ENCODE data around the gene NXT1.

GRCh38 chr20:23340524-23340923, 10.1 kb upstream of the NXT1 start:
- no peak for TF ChIP-seq POLR2AphosphoS5 (IDR thresholded peaks at IDR 0.05; ENCODE audit: low read depth, low read length)
- TF ChIP-seq POLR2A (IDR thresholded peaks at IDR 0.05; ENCODE audit: low read depth, low read length) = no peak
- TF ChIP-seq TAF1 (IDR thresholded peaks at IDR 0.05; ENCODE audit: borderline replicate concordance, low read depth, low read length) = no peak

All from GM12892 (cell line).